HG02981 (cell line): ENCODE results near the gene SYNDIG1.
"Not testable (repeated sequence)": the region's sequence is repeated elsewhere in the genome, so short reads cannot be mapped to it uniquely, and the experiment has no call there.

ENCODE experiments used
- ATAC-seq: cut with Tn5 transposase; IDR thresholded peaks from one replicate; pipeline ENCODE4 v1.9.1; 2021; ENCODE audit warnings: mild to moderate bottlenecking, moderate library complexity; ENCODE audit not compliant: unreplicated experiment

The SYNDIG1 gene

DNA sequence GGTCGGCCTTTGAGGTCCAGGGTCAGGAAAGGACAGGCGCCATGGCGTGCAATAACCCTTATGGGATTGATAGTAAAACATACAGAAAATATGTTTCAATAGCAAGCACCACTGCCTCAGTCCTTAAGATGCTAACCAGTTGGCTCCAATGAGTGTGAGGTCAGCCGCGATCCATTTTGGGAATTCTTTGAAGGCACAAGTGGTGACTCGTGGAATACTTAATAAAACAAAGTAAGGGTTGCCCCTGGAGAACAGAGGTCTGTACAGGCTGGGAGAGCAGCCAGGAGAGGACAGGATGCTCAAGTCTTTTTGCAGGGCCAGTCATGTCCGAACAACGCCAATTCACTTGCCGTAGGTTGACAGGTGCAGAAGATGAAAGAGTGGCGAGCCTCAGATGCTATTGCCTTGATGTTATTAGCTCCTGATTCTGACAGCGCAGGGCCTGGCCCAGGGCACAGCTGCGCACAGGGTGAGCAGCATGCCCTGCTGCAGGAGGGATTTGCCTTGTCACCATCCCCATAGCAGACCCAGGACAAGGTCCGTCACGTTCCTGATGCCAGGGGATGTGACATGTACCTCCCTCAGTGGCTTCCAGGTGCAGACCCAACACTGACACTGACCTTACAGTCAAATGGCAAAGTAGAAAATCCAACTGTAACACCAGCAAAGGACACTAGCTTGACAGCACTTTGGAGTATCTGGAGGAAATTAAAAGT lies 21.8 kb downstream of the SYNDIG1 start:
- ATAC-seq, result no peak

DNA sequence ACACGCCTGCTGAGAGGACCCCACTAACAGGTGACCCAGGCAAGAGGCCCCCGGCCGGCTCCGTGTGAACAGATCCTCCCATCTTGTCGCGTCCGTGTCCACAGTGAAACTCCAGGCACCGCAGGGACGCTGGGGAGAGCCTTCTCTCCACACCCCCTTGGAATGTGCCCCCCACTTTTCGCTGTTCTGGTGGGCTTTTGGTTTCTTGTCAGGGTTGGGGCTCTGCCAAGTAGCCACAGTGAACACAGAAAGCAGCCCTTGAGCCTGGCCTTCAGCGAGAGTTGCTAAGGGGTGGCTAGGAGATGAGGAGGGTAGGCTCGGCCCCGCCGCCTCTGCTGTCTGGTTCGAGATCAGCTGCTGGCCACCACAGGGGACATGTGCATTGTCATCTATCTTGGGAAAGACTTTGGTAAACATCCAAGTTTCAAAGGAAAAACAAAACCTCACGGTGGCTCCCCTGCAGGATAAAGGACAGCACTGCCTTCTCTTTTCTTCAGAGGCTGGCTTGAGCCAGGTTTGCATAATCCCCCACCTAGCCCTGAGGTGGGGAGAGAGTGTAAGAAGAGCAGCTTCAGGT lies 22.7 kb downstream of the SYNDIG1 start:
- no peak for ATAC-seq

DNA sequence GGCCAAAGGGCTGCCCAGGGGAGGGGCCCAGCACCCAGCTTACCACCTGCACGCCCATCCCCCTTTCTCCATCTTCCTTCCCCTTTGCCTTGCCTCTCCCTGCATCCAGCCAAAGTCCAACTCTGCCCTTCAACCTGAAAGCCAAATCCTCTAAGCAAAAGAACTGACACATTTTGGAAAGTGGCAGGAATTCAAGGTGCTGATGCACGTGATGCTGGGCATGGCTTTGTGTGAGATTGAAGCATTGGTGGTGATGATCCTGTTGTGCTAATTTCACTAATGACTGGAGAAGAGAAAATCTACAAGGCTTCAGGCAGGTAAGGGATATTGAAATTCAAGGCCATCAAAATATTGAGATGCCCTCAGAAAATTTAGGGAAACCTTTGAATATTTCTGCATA lies 23.3 kb downstream of the SYNDIG1 start:
- no peak for ATAC-seq

DNA sequence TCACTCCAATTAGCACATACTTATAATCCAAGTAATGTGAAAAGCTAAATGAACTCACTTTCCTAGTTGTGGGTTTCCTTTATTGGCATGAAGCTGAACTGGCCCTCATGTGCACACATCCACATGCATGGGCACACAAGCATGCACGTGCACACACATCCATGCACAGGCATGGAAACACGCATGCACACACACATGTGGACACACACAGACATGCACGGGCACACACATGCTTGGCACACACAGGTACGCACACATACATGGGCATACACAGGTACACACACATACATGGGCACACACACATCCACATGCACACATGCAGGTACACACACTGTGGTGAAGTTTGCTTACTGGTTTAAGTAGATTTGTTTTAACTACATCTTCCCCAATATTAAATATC lies 23.8 kb downstream of the SYNDIG1 start:
- ATAC-seq, result no peak

DNA sequence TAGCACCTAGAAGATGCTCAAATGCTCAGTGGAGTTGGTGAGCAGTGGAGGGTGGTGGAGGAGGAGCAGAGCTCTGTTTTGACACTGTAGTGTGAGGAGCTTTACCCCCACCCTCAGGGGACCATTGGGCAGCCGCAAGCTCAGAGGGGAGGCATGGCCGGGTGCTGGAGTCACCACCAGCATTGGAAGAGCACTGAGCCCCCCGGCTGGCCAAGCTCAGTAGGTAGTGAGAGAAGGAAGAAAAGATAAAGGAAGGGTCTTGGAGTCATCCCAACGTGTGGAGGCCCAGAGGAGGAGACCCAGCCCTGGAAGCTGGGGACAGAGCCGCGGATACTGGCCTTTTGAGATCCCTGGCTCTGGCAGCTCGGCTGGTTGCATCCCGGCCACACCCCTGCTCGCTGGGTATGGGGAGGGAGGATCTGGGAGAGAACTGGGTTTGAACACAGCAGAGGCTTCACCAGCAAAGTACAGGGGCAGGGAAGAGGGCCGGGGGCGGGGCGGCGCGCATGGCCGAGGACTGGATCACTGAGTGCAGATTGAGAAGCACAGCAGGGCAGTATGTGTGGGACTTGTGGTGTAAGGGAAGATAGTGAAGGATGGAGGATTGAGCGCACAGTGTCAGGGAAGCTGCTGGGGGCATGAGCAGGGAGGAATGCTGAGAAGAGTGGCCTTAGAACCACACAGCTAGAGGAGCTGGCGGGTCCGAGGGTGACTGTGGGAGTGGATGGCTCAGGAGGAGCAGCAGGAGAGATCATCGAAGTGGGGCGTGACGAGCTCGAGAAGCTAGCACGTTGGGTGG lies 24.4 kb downstream of the SYNDIG1 start:
- ATAC-seq, result no peak

DNA sequence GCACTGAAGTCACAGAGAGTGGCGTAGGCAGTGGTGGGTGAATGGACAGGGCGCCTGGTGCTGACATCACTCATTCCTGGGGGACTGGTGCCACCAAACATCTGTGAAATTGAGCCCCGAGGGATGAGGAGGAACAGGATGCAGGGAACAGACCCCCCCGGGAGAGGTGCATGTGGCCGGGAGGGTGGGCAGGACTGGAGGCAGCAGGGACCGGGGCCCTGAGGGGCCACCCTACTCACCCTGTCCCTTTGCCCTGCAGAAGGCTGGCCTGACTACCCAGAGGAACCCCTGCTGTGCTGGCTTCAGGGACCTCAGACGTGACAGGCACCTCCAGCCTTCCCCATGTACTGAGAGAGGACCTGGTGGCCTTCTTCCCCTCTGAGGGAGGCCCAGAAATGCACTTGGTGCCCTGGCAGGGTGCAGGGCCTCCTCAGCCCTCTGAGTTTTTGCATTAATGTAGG lies 25.1 kb downstream of the SYNDIG1 start:
- ATAC-seq, result no peak

DNA sequence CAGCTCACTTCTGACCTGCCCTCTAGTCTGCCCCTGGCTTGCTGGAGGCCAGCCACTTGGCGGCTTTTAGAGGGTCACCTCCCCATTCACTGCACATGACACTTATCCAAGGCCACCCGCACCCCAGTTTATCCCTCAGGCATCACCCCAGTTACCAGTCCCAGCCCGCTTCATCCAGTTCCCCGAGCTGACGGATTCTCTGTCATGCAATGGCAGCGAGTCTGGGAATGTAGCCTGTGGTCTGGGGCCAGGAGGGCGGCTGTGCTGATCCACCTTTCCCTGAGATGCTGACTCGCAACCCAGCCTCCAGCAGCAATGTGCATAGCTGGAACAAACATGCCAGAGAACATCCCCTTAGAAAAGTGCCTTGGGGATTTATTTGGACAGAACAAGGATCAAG lies 25.8 kb downstream of the SYNDIG1 start:
- ATAC-seq, result no peak

DNA sequence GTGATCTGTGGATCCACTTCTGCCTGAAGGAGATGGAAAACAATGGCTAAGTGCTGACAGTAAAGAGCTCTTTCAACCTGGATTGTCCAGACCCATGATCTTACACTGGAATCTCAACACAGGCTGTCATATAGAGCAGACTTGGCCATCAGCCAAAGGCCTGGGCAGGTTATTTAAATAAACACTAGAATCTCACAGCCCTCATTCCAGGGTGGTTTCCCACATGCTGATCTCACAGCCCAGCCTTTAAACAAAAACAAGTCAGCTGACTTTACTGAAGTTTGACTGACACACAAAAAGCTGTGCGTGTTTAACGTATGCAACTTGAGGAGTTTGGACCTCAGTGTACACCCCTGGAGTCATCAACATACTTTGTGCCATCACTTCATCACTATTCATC lies 28.4 kb downstream of the SYNDIG1 start:
- ATAC-seq, result no peak

DNA sequence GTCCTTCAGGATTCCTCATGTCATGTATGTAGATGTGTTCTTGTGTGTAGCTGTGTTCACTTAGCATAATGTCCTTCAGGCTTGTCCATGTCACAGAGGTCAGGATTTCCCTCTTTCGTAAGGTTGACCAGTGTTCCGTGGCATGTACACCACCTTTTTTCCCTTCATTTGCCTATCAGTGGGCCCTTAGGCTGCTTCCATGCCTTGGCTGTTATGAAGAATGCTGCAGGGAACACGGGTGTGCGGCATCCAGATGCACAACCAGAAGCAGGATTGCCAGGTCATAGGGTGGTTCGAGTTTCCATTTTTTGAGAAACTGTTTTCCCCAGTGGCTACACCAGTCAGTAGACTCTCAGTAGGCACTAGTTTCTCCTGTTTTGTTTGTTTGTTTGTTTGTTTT lies 29.2 kb downstream of the SYNDIG1 start:
- ATAC-seq, result no peak

DNA sequence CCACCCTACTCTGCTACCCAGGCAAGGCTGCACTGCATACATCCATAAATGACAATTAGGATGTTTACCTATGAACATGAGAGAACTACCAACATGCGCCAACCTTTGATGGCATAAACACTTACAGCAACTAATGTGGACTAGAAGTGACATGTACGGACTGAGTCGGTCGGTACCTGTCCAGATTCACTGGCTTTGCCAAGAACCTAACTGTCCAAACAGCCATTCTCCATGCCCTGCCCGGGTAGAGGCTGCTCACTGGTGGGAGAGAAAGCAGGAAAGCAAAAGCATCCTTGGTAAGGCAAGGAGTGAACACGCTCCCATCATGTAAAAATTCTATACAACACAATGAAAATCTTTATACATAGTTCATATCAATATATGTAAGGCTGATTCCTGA lies 30.0 kb downstream of the SYNDIG1 start:
- no peak for ATAC-seq

DNA sequence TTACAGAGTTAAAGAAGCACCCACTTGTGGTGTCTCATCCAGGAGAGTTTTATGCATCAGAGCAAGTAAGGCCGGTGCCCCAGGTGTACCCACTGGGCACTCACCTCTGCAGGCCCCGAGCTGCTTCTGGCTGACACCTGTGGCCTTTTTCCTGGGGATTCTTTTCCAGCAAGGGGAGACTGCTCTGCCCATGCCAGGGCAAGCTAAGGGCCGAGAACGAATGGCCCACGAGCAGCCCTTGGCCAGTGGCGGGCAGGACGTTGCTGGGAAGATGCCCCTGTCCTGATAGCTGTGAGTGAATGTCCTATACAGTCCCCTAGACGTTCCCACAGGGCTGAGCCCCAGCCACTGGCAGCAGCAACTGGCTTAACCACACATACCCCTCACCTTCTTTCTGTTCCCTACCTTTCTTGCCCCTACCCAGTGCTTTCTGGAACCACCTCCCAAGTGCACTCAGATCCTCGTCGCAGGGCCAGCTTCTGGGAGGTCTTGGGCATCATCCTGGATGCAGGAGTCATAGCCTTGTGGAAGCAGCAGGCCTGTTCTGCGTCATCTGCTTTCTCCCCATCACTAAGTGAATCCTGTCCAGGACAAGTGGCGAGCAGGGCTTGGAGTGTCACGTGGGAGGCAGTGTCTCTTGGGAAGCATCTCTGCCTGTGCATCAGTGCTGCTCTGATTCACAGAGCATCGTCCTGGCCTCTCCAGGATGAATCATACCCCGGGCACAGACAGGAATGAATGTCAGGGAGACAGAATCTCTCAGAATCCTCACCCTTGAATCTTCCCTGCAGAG lies 32.5 kb downstream of the SYNDIG1 start:
- no peak for ATAC-seq

DNA sequence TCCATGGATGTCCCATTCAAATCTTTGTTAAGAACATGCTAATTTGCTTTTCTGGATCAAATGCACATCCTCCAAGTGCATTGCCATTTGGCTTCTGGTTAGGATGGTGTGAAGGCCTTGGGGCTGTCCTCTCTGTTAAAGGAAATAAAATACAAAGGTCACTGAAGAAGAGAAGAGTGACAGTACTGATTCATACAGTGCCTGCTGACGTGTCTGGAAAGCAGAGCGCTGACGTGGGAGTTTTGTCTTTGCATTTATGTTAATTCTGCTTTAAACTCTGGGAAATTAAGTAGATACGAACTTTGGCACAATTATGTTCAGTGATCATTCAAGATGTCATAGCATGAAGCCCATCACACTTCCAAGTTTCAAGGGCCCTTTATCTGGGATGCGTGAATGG lies 33.2 kb downstream of the SYNDIG1 start:
- no peak for ATAC-seq

DNA sequence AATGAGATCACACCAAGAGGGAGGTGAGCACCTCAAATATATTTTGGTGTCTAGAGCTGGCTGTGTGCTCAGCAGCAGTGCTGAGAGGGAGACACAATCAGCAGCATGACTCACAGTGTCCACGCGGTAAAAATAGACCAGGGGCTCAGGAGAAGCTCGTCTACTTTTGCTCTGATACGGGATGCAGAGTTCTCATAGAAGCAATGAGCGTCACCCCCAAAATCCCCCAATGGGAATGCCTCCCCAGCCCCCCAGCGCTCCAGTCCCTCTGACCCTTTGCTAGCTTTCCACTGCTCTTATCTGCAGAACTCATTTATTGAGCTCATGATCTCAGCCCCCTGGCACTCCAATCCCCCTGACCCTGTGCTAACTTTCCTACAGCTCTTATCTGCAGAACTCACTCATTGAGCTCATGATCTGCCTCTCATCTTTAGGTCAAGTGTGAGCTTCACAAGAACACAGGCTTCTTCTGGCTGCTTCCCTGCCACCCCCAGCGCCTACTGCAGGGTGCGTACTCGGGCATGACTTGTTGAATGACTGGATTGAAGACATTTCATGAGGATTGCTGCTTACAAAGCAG lies 34.0 kb downstream of the SYNDIG1 start:
- no peak for ATAC-seq

DNA sequence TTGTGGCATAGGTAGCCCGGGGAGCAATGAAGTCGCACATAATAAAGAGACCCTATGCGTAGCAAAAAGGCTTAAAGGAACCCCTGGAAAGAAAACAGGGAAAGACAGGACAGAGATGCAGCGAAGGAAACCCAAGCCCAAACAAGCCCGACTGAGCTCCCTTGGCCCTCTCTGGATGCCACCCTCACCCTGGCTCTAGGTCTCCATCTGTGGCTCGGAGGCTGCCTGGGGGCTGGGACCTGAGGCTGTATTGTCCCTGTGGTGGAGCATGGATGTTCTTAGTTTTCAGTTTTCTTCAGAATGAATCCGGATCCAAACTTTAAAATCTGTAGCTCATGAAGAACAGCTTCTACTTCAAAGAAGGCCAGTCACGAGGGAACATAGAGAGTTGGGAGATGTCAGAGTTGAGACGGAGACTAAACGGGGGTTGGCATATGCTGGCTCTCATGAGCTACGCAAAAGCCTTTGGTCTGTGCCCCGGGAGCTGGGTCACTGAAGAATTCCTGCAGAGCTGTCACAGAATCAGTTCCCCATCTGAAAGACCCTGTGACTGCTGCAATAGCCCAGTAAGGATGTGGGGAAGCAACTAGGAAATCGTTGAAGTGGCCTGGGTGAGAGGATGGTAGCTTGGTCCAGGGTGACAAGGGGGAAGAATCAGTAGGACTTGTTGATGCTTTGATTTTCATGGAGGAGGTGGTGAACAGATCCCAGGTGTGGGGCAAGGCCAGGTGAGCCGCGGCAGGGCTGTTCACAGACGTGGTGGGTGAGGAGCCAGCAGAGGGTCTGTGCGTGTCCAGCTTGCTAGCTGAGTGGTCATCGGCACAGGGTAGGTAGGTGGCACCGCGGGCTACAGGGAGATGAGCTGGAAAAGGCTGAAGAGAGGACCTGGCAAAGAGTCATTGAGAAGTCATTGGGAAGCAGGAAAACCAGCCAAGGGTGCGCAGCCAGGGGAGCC lies 35.2 kb downstream of the SYNDIG1 start:
- no peak for ATAC-seq

DNA sequence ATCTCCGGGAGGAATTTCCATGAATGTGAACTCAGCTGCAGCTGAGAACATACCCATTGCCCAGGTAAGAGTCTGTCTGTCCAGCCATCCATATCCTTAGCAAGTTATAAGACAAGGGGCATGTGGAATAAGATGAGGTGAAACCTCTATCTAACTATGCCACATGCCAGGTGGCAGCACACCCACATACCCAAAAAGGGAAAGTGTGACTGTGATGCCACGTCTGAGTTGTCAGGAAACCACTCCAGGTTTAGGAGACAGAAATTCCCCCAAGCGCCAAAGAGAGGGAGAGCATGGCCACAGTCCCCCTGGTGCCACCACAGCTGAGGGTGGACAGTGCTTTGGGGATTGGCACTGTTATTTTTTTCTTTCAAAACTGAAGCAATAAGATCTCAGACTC lies 36.7 kb downstream of the SYNDIG1 start:
- no peak for ATAC-seq

DNA sequence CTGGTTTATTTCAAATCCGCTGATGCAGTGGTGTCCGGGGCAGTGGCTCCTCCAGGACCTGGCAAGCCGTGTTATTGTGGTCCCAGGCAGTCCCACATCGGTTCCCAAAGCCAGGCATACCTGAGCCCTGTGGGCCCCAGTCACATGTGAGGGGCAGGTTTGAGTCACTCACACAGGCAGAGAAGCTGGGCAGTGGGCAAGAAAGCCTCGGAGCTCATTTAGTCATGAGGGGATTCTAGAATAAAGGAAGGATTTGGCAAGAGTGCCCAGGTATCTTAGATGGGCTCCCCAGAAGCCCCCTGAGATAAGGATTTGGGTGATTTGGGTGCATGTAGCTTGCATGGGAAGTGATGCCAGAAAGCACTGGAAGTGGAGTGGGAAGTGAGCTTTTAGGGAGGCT lies 37.3 kb downstream of the SYNDIG1 start:
- no peak for ATAC-seq

DNA sequence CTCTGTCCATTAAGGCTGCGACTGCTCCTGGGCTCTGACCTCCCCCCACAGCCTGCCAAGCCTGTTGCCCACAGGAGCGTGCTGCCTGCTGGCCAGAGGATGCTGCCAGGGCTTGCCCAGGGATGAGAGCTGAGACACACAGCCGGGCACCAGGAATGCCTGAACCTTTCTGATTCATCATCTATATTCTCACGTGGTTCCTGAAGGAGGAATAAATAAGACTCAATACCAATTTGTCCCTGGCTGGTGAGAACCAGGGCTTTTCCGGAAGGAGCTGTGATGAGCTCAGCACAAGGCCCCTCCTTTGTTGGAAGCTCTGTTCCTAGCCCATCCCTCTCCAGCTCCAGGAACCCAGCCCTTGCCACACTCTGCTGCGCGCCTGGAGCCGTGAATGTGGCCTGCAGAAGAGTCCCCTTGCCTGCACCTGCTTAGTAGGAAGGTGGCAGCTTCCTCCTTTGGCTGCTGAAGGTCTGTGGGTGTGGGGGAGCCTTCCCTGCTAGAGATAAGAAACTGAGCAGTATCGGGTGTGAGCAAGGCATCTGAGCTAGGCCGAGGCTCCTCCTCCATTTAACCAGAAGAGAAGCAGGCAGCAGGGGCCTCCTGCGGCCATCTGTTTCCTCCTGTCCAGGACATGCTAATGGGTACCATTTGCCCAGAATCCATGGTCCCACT lies 37.9 kb downstream of the SYNDIG1 start:
- ATAC-seq, result no peak

DNA sequence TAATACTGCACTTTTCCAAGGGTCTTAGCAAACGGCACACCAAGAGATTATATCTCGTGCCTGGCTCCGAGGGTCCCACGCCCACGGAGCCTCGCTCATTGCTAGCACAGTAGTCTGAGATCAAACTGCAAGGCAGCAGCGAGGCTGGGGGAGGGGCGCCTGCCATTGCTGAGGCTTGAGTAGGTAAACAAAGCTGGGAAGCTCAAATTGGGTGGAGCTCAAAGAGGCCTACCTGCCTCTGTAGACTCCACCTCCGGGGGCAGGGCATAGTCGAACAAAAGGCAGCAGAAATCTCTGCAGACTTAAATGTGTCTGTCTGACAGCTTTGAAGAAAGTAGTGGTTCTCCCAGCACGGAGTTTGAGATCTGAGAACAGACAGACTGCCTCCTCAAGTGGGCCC lies 43.0 kb downstream of the SYNDIG1 start:
- not testable (repeated sequence) for ATAC-seq

DNA sequence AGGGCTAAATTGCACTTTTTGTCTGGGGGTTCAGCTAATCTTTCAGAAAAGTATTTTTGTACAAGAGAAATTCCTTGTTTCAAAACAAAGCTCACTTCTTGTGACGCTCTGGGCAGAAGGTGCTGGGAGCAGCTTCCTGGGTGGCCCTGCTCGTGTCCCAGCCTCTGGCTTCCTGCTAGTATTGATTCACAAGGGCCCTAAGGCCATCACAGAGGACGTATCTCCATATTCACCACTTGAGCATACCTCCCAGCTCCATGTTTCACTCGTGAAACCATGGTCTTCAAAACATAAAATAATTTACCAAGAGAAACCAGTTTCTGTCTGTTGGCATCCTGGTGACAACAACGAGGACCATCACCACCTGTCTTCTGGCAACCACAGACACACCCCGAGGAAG lies 49.1 kb downstream of the SYNDIG1 start:
- no peak for ATAC-seq
